Neural cell (in vitro differentiated cells): ENCODE measurements around the gene SMC4. TPM values are rescaled to one million over a fixed set of nuclear protein-coding genes. Genes with fewer than 3 reads are reported as not detected.

Experiments
- H2AFZ ChIP-seq: fragments of 200-600, 300-800 bp; sonication (generic), shearing (Covaris generic); 2 replicates; pipeline ENCODE4 v1.6.0; 2014; ENCODE audit warnings: low read depth, mild to moderate bottlenecking, antibody characterized with exemption, low read length, moderate library complexity
- H3F3A ChIP-seq: fragments of 200-600 bp; shearing (Covaris generic); 2 replicates; pipeline ENCODE4 v1.6.1; 2016; ENCODE audit warnings: mild to moderate bottlenecking, moderate library complexity, mixed read lengths, antibody characterized with exemption, low read length; ENCODE audit not compliant: insufficient read depth, poor library complexity, severe bottlenecking
- H3K27ac ChIP-seq: fragments of 200-600, 300-800 bp; sonication (generic), shearing (Covaris generic); 2 replicates; pipeline ENCODE4 v1.5.1; 2014; ENCODE audit warnings: mild to moderate bottlenecking, low read length, moderate library complexity
- H3K27me3 ChIP-seq: fragments of 300-800, 200-600 bp; sonication (generic), shearing (Covaris generic); 2 replicates; pipeline ENCODE4 v1.6.0; 2014; ENCODE audit warnings: mild to moderate bottlenecking, low read depth, low read length, moderate library complexity; ENCODE audit not compliant: insufficient read depth
- H3K36me3 ChIP-seq: fragments of 300-800, 200-600 bp; sonication (generic), shearing (Covaris generic); 2 replicates; pipeline ENCODE4 v1.5.1; 2014; ENCODE audit warnings: mild to moderate bottlenecking, antibody characterized with exemption, low read length, moderate library complexity; ENCODE audit not compliant: insufficient read depth
- H3K4me2 ChIP-seq: fragments of 300-800, 200-600 bp; sonication (generic), shearing (Covaris generic); 2 replicates; pipeline ENCODE4 v1.6.0; 2014; ENCODE audit warnings: mild to moderate bottlenecking, low read length
- H3K4me3 ChIP-seq: fragments of 300-800, 200-600 bp; sonication (generic), shearing (Covaris generic); 2 replicates; pipeline ENCODE4 v1.5.1; 2014; ENCODE audit warnings: mild to moderate bottlenecking, low read length, moderate library complexity
- H3K79me2 ChIP-seq: fragments of 200-600 bp; shearing (Covaris generic); replicated peaks from 2 replicates; pipeline ENCODE4 v1.6.0; 2014; ENCODE audit warnings: mild to moderate bottlenecking, low read length, moderate library complexity; ENCODE audit not compliant: insufficient read depth
- H3K9ac ChIP-seq: fragments of 300-800, 200-600 bp; sonication (generic), shearing (Covaris generic); 2 replicates; pipeline ENCODE4 v1.6.1; 2016; ENCODE audit warnings: mild to moderate bottlenecking, low read length, mixed read lengths
- H3K9me2 ChIP-seq: fragments of 200-600 bp; shearing (Covaris generic); 2 replicates; pipeline ENCODE4 v1.6.1; 2016; ENCODE audit warnings: mild to moderate bottlenecking, low read length, mixed read lengths; ENCODE audit not compliant: insufficient read depth
- H3K9me3 ChIP-seq: fragments of 200-600, 300-800 bp; sonication (generic), shearing (Covaris generic); 2 replicates; pipeline ENCODE4 v1.6.1; 2016; ENCODE audit warnings: mild to moderate bottlenecking, mixed run types, low read length, moderate library complexity, mixed read lengths
- H4K20me1 ChIP-seq: fragments of 200-600 bp; shearing (Covaris generic); 2 replicates; pipeline ENCODE4 v1.6.1; 2016; ENCODE audit warnings: mild to moderate bottlenecking, mixed run types; ENCODE audit not compliant: insufficient read depth
- CTCF ChIP-seq: fragments of 450-650 bp; IDR thresholded peaks from 2 replicates; pipeline ENCODE4 v1.5.1; 2014; ENCODE audit warnings: antibody characterized with exemption, mild to moderate bottlenecking, moderate library complexity; ENCODE audit not compliant: poor library complexity, severe bottlenecking
- EP300 ChIP-seq: fragments of 450-650 bp; conservative IDR thresholded peaks from 2 replicates; pipeline ENCODE4 v1.6.1; 2014; ENCODE audit warnings: antibody characterized with exemption, mild to moderate bottlenecking, moderate library complexity; ENCODE audit not compliant: poor library complexity, severe bottlenecking
- EZH2 ChIP-seq: fragments of 200-600, 300-800 bp; shearing (Covaris generic), sonication (generic); IDR thresholded peaks from 2 replicates; pipeline ENCODE4 v1.6.1; 2014; ENCODE audit warnings: antibody characterized with exemption, low read length, borderline replicate concordance, mild to moderate bottlenecking; ENCODE audit not compliant: insufficient read depth, poor library complexity, severe bottlenecking
- MXI1 ChIP-seq: fragments of 450-650 bp; conservative IDR thresholded peaks from 2 replicates; pipeline ENCODE4 v1.6.1; 2014; ENCODE audit warnings: antibody characterized with exemption, mild to moderate bottlenecking; ENCODE audit not compliant: poor library complexity, severe bottlenecking
- POLR2AphosphoS5 ChIP-seq: IDR thresholded peaks from 2 replicates; pipeline ENCODE4 v1.6.1; 2012
- RAD21 ChIP-seq: fragments of 450-650 bp; conservative IDR thresholded peaks from 2 replicates; pipeline ENCODE4 v1.6.1; 2014; ENCODE audit warnings: antibody characterized with exemption, mild to moderate bottlenecking, moderate library complexity
- REST ChIP-seq: IDR thresholded peaks from 2 replicates; pipeline ENCODE4 v1.6.1; 2012; ENCODE audit warnings: borderline replicate concordance
- SMC3 ChIP-seq: fragments of 450-650 bp; conservative IDR thresholded peaks from 2 replicates; pipeline ENCODE4 v1.6.1; 2014; ENCODE audit warnings: antibody characterized with exemption, mild to moderate bottlenecking, moderate library complexity; ENCODE audit not compliant: poor library complexity
- TAF1 ChIP-seq: IDR thresholded peaks from 2 replicates; pipeline ENCODE4 v1.6.1; 2012; ENCODE audit warnings: low read depth
- polyA plus RNA-seq: library from polyadenylated mRNA; depleted of rRNA; stranded (reverse); fragments of >200 nt; gene quantifications from 2 replicates; pipeline ENCODE4 v1.2.3, GENCODE V29; 2014

Gene SMC4
- polyA plus RNA-seq, 1 donor from 2014 or later = 17.4 TPM

- Histone ChIP-seq H3K36me3 (no peaks in the 10 kb centered on the region), H3K4me3 (no peak overlapping the region), H3K9ac (no peak overlapping the region), H2AFZ (no peak overlapping the region), H3K9me3 (no peaks in the 10 kb centered on the region), H3K4me2 (no peak overlapping the region), H3F3A (no peaks in the 10 kb centered on the region), H4K20me1 (no peaks in the 10 kb centered on the region), H3K27me3 (no peaks in the 10 kb centered on the region), H3K27ac (no peak overlapping the region), H3K9me2 (no peaks in the 10 kb centered on the region), H3K79me2 (peaks cover 4% of the 10 kb centered on the region)
- TF ChIP-seq MXI1 = no peak
- TF ChIP-seq CTCF = no peak
- TF ChIP-seq EZH2 = no peak
- TF ChIP-seq EP300 = no peak
- no peak for TF ChIP-seq RAD21
- no peak for TF ChIP-seq TAF1
- TF ChIP-seq SMC3 = no peak
- TF ChIP-seq REST = no peak
- TF ChIP-seq POLR2AphosphoS5 = no peak
Measured at GRCh38 chr3:160427832-160428424, 28.5 kb downstream of the SMC4 start.

GRCh38 chr3:160434071-160434470 is 34.6 kb downstream of the SMC4 start:
- TF ChIP-seq MXI1 = no peak
- TF ChIP-seq TAF1 = no peak
- TF ChIP-seq RAD21 = no peak
- no peak for TF ChIP-seq POLR2AphosphoS5
- TF ChIP-seq EP300 = no peak
- no peak for TF ChIP-seq CTCF
- no peak for TF ChIP-seq EZH2
- no peak for TF ChIP-seq REST
- TF ChIP-seq SMC3 = no peak
- H3F3A ChIP-seq = no peaks in the 10 kb centered on the region
- H3K27ac ChIP-seq = no peak overlapping the region
- H3K9me3 ChIP-seq = no peaks in the 10 kb centered on the region
- H3K79me2 ChIP-seq = peaks cover 6% of the 10 kb centered on the region
- no peak overlapping the region for H3K4me2 ChIP-seq
- no peak overlapping the region for H3K4me3 ChIP-seq
- H4K20me1 ChIP-seq = no peaks in the 10 kb centered on the region
- no peak overlapping the region for H3K9ac ChIP-seq
- H2AFZ ChIP-seq = no peak overlapping the region
- H3K9me2 ChIP-seq = no peaks in the 10 kb centered on the region
- H3K27me3 ChIP-seq = no peaks in the 10 kb centered on the region
- no peaks in the 10 kb centered on the region for H3K36me3 ChIP-seq
